Activated CD8-positive, alpha-beta memory T cell treated with anti-CD3 and anti-CD28 coated beads, Interleukin-2, amount 10 ng/mL, durations not matched to agents 7 days and 5 days (primary cell): Measurements from ENCODE around the gene WHRN. TPM values are rescaled to one million over a fixed set of nuclear protein-coding genes. Genes with fewer than 3 reads are reported as not detected.

Experiments used
- ATAC-seq: fragments of 150-1000 bp; cut with Tn5 transposase; one replicate; pipeline ENCODE4 v1.10.0; 2021; ENCODE audit warnings: moderate library complexity
- CTCF ChIA-PET: fragments of 350-600 bp; sonication (Branson Sonifier 250); formaldehyde crosslinking; loops from one replicate; lab custom pipeline; 2021; ENCODE audit warnings: antibody characterized with exemption; lab: Charles Lee
- DNase-seq: peaks from one replicate; pipeline ENCODE4 v3.0.0-alpha.2; 2020
- H3K27ac Mint-ChIP-seq: one replicate; pipeline ENCODE4 v1.8.0; 2021; ENCODE audit warnings: mild to moderate bottlenecking, mixed read lengths
- H3K27me3 Mint-ChIP-seq: one replicate; pipeline ENCODE4 v1.8.0; 2021; ENCODE audit warnings: mixed read lengths
- H3K36me3 Mint-ChIP-seq: one replicate; pipeline ENCODE4 v1.8.0; 2021; ENCODE audit warnings: mild to moderate bottlenecking, mixed read lengths
- H3K4me1 Mint-ChIP-seq: one replicate; pipeline ENCODE4 v1.8.0; 2021; ENCODE audit warnings: mixed read lengths
- H3K4me3 Mint-ChIP-seq: one replicate; pipeline ENCODE4 v1.8.0; 2021; ENCODE audit warnings: mild to moderate bottlenecking, moderate library complexity, mixed read lengths
- H3K9me3 Mint-ChIP-seq: one replicate; pipeline ENCODE4 v1.8.0; 2022; ENCODE audit warnings: low read depth, mixed read lengths
- total RNA-seq, 2 experiments: library from RNA; stranded (reverse); gene quantifications; one replicate each; pipeline ENCODE4 v1.2.3, GENCODE V29; 2021

WHRN gene
- total RNA-seq, 2 experiments from 2014 or later: 6.5 to 12.4 TPM

DNA sequence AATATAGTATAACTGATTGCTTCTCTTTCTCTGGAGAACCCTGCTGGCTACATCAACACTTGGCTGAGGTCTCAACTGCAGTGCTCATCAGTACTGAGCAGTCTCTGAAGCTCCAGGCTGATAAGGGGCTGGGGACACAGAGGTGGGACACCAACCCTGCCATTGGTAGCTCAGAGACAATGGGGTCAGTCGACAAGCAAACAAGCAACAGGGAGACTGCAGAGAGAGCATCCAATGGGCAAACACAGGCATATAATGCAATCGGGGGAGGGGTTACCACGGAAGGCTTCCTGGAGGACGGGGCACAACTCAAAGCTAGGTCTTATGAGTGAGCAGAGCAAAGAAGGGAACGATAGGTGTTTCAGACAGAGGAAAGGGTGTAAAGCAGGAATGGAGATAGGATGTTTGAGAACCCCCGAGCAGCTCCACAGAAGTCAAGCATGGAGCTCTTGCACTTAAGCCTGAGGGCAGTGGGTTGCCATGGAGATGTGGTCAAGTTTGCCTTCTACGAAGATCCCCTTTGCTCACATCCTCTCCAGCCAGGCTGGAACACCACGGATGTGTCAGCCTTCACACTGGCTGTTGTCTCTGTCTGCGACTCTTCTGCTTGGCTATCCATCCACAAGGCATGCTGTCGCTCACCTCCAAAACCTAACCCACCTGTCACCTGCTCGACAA lies 96.0 kb downstream of the WHRN start:
- no peaks in the 10 kb centered on the region for H3K36me3 Mint-ChIP-seq
- H3K27me3 Mint-ChIP-seq: no peaks in the 10 kb centered on the region
- peaks cover 12% of the 10 kb centered on the region for H3K4me1 Mint-ChIP-seq
- ATAC-seq (no peak), DNase-seq (no peak)
- no peak overlapping the region for H3K27ac Mint-ChIP-seq
- H3K9me3 Mint-ChIP-seq: no peaks in the 10 kb centered on the region
- H3K4me3 Mint-ChIP-seq: no peak overlapping the region
- CTCF ChIA-PET: interaction anchor here (1.2 to 11.2 kb wide), 6 partner anchors 9 to 272 kb away, joined by 3 to 207 read pairs (median 6); partner anchors contain the start of gene WHRN

DNA sequence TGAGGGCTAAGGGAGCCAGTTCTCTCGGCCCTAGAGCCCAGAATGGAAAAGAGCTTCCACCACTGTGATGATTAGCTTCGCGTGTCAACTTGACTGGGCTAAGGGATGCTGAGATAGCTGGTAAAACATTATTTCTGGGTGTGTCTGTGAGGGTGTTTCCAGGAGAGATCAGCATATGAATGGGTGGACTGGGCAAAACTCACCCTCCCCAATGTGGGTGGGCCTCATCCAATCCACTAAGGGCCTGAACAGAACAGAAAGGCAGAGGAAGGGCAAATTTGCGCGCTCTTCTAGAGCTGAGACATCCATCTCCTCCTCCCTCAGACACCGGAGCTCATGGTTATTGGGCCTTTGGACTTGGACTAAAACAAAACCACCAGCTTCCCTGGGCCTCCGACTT lies 96.6 kb downstream of the WHRN start:
- CTCF ChIA-PET: interaction anchor here (1.1 to 11.2 kb wide), 7 partner anchors 10 to 272 kb away, joined by 3 to 207 read pairs (median 4); partner anchors contain the start of gene WHRN
- Mint-ChIP-seq H3K27me3 (no peaks in the 10 kb centered on the region), H3K4me1 (peaks cover 12% of the 10 kb centered on the region), H3K4me3 (no peak overlapping the region), H3K9me3 (no peaks in the 10 kb centered on the region), H3K36me3 (no peaks in the 10 kb centered on the region), H3K27ac (no peak overlapping the region)
- DNase-seq (no peak), ATAC-seq (no peak)

DNA sequence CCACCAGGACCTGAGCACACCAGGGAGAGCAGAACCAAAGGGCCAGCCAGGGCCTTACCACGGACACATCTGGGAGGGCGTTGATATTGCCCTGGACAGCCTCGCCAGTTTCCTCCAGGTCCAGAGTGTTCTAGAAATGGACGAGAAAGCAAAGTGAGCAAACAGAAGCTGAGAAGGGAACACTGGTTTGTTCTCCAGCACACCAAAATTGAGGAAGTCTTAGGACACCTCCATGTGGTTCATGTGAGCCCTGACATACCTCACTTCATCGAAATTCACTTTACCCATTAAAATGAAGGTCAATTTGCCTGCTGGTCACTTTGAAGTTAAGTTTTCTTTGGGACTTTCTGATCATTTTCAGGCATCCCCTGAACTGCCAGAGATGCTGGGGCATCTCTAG lies 97.4 kb downstream of the WHRN start:
- H3K27me3 Mint-ChIP-seq: no peaks in the 10 kb centered on the region
- H3K9me3 Mint-ChIP-seq: no peaks in the 10 kb centered on the region
- H3K4me1 Mint-ChIP-seq: peaks cover 12% of the 10 kb centered on the region
- ATAC-seq (no peak), DNase-seq (no peak)
- CTCF ChIA-PET: interaction anchor here (1.1 to 11.2 kb wide), 6 partner anchors 10 to 273 kb away, joined by 3 to 207 read pairs (median 6); partner anchors contain the start of gene WHRN
- no peaks in the 10 kb centered on the region for H3K36me3 Mint-ChIP-seq
- no peak overlapping the region for H3K4me3 Mint-ChIP-seq
- H3K27ac Mint-ChIP-seq: no peak overlapping the region

DNA sequence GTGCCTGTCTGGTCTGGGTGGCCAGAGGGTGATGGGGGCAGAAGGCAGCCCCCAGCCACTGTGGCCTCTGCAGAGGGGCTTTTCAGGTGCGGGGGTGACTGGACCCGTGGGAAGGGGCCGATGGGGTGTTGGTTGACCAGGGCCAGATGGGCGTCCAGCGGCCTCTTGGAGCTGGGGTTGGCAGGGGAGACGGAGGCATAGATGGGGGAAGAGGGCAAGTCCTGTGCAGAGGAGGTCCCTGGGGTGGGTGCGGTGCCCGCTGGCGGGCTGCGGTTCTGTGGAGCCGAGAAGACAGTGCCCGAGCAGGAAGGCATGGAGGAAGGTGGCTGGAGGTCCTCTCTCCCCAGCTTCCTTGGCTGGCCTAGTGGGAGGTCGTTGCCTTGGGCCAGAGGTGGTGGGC lies 98.8 kb downstream of the WHRN start:
- Mint-ChIP-seq H3K36me3 (no peaks in the 10 kb centered on the region), H3K27me3 (no peaks in the 10 kb centered on the region), H3K4me1 (peaks cover 12% of the 10 kb centered on the region), H3K9me3 (no peaks in the 10 kb centered on the region), H3K27ac (no peak overlapping the region), H3K4me3 (no peak overlapping the region)
- ATAC-seq (no peak), DNase-seq (no peak)
- CTCF ChIA-PET: interaction anchor here (0.8 to 11.2 kb wide), 19 partner anchors 8 to 290 kb away, joined by 3 to 207 read pairs (median 5); partner anchors contain the start of genes AKNA, ATP6V1G1, TMEM268 and WHRN

DNA sequence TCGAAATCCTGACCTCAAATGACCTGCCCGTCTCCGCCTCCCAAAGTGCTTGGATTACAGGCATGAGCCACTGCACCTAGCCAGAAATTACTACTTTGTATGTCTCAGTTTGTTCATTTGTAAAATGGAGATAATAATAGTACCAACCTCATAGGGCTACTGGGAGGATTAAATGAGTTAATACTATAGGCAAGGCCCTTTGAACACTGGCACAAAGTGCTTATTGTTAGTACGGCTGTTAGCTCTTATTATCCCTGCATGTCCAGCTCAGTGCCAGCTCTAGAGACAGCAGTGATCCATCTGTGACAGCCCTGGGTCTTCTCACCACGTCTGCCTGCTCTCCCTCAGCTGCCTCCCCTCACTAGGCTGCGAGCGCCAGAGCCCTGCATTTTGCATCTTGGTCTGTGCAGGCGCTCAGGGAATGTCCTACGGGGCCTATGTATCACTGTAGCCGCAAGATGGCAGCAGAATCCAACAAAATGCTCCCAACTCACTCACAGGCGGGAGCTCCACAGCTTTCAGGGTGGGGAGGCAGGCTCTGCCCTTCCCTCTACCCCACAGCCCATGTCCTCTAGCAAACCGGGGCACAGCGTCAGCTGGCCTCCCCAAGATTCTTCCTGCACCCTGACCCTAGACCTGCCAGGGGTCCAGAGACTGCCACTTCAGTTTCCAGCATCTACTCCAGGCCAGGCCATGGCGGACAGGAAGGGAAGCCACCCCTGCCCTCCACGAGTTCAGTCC lies 99.8 kb downstream of the WHRN start:
- peak; percentile 87 for DNase-seq
- no peaks in the 10 kb centered on the region for H3K36me3 Mint-ChIP-seq
- H3K27ac Mint-ChIP-seq: peak overlapping the region; percentile 34
- CTCF ChIA-PET: interaction anchor here (0.6 to 11.2 kb wide), 53 partner anchors 9 to 635 kb away, joined by 3 to 207 read pairs (median 5); partner anchors contain the start of genes AKNA, ATP6V1G1, TEX53 and TMEM268
- H3K4me3 Mint-ChIP-seq: no peak overlapping the region
- H3K27me3 Mint-ChIP-seq: no peaks in the 10 kb centered on the region
- no peaks in the 10 kb centered on the region for H3K9me3 Mint-ChIP-seq
- H3K4me1 Mint-ChIP-seq: peaks cover 12% of the 10 kb centered on the region
- peak; percentile 98 for ATAC-seq

DNA sequence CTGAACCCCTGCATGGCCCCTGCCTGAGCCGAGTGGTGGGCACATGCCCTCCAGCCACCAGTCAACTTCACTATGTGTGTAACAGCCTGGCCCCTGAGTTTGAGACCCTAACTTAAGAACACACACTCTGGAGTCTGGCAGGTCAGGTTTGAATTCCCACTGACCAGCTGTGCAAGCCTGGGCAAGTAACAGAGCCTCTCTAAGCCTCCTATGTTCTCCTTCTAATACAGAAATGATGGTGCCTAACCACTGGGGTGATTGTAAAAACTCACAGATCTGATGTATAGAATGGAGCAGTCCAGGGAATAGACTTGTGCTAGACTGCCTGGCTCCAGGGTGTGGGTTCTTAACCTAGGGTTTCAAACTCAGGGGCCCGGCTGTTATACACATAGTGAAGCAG lies 100.7 kb downstream of the WHRN start:
- Mint-ChIP-seq H3K4me1 (peaks cover 10% of the 10 kb centered on the region), H3K27me3 (no peaks in the 10 kb centered on the region), H3K9me3 (no peaks in the 10 kb centered on the region), H3K27ac (no peak overlapping the region), H3K36me3 (no peaks in the 10 kb centered on the region), H3K4me3 (no peak overlapping the region)
- CTCF ChIA-PET: interaction anchor here (1.0 to 11.2 kb wide), 15 partner anchors 10 to 266 kb away, joined by 3 to 207 read pairs (median 7); partner anchors contain the start of genes AKNA, TMEM268 and WHRN
- DNase-seq (no peak), ATAC-seq (no peak)

DNA sequence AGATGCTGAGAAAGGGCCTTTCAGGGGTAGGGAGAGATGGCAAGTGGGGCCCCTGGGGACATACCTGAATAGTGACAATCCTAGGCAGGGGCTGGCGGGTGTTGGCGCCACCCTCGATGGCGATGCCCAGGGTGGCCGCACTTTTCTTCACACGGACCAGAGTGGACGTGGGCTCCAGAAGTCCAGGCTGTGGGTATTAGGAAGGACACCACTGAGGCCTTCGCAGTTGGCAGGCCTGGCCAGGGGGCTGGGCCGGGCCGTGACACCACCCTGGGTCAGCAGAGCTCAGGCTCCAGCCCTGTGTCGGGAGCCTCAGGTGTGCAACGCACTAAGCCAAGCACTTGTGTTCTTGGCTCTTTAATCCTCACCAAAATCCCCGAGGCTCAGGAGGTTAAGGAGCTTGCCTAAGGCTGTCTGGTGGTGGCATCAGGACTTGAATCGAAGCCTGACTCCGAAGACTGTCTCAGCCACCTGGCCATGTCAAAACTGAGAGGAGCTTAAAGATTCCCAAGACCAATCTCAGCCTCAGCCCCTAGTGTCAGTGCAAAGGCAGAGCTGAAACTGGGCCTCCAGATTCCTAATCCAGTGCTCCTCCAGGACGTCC lies 102.0 kb downstream of the WHRN start:
- Mint-ChIP-seq H3K27ac (no peak overlapping the region), H3K36me3 (no peaks in the 10 kb centered on the region), H3K27me3 (no peaks in the 10 kb centered on the region), H3K4me1 (peaks cover 6% of the 10 kb centered on the region), H3K4me3 (no peak overlapping the region), H3K9me3 (no peaks in the 10 kb centered on the region)
- DNase-seq (no peak), ATAC-seq (no peak)
- CTCF ChIA-PET: interaction anchor here (0.8 to 11.2 kb wide), 6 partner anchors 11 to 248 kb away, joined by 3 to 207 read pairs (median 6); partner anchors contain the start of gene WHRN

DNA sequence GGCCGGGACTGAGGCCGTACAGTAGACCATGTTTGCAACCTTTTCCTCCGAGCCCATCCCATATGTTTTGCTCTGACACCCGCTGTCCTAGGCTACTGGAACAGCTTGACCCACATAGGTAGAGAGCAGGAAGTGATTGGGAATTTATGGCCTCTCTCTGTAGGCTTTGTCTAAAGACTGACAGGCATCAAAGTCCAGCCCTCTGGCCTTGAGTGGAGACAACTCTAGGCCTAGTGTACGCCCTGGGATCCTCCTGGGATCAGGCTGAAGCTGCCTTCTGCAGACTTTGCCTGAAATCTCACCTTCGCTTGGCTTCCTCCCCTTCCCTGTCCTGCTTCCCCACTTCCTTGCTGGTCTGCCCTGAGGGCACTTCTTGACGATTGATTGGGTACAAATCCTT lies 103.9 kb downstream of the WHRN start:
- H3K27me3 Mint-ChIP-seq: no peaks in the 10 kb centered on the region
- peaks cover 18% of the 10 kb centered on the region for H3K4me1 Mint-ChIP-seq
- DNase-seq (no peak), ATAC-seq (no peak)
- no peaks in the 10 kb centered on the region for H3K9me3 Mint-ChIP-seq
- CTCF ChIA-PET: interaction anchor here (9.3 to 11.2 kb wide), 2 partner anchors 104 to 250 kb away, joined by 105 to 207 read pairs; partner anchors contain the start of gene WHRN
- no peak overlapping the region for H3K27ac Mint-ChIP-seq
- H3K36me3 Mint-ChIP-seq: peaks cover 4% of the 10 kb centered on the region
- no peak overlapping the region for H3K4me3 Mint-ChIP-seq

DNA sequence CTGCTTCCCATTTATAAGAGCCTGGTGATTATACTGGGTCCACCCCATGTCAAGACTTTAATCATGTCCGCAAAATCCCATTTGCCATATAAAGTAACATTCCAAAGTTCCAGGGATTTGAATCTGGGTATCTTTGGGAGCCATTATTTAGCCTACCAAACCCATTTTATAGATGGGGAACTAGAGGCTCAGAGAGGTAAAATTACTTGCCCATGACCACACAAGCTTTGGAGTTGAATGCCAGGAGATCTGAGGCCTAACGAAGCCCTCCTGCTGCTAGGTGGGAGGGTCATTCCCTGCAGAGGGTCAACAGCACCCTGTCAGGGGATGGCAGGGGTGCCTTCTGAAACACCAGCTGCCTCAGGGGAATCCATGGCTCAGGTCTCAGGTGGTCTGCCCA lies 104.5 kb downstream of the WHRN start:
- ATAC-seq (no peak), DNase-seq (no peak)
- Mint-ChIP-seq H3K4me3 (no peak overlapping the region), H3K27ac (no peak overlapping the region), H3K9me3 (no peaks in the 10 kb centered on the region), H3K4me1 (peaks cover 24% of the 10 kb centered on the region), H3K36me3 (peaks cover 8% of the 10 kb centered on the region), H3K27me3 (no peaks in the 10 kb centered on the region)
- CTCF ChIA-PET: interaction anchor here (1.4 to 11.2 kb wide), 3 partner anchors 105 to 260 kb away, joined by 4 to 105 read pairs (median 8); partner anchors contain the start of gene WHRN

DNA sequence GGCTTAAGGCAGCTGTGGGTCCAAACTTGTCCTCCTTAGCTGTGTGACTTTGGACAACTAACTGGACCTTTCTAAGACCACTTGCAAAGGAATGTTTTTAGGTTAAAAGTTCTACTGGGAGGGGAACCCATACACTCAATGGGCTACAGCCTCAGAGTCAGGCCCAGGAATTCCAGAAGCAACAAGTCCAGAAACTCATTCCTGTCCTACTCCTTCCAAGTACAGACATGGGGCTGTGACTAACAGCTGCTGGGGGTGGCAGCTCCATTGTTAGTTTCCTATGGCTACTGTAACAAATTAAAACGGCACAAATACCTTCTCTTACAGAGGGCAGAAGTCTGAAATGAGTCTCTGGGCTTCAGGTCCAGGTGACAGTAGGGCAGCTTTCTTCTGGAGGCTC lies 105.1 kb downstream of the WHRN start:
- H3K36me3 Mint-ChIP-seq: peaks cover 10% of the 10 kb centered on the region
- CTCF ChIA-PET: interaction anchor here (0.7 to 11.2 kb wide), 6 partner anchors 11 to 261 kb away, joined by 3 to 105 read pairs (median 4); partner anchors contain the start of genes AKNA and WHRN

DNA sequence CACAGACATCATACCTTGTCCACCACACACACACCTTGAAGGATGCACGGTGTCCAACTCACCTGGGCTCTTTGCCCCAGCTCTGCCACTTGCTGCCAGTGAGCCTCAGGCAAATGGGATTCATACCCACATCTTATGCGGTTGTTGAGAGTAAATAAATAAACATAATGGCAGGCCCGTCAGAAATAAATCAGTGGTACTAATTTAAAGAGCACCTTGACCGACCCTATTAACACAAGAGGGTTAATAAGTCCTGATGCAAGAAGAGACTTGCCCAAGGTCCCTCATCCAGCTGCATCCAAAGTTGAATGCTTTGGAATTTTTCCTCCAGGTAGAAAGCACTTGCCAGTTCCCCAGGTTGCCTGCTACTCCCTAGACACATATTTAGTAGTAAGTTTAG lies 105.9 kb downstream of the WHRN start:
- CTCF ChIA-PET: interaction anchor here (0.6 to 1.5 kb wide), 9 partner anchors 9 to 262 kb away, joined by 3 to 8 read pairs (median 4); partner anchors contain the start of genes AKNA and ATP6V1G1
- ATAC-seq: no peak
- H3K36me3 Mint-ChIP-seq: peaks cover 11% of the 10 kb centered on the region

More for the DNA sequence above, 105.1 kb downstream of the WHRN start:
- no peaks in the 10 kb centered on the region for H3K27me3 Mint-ChIP-seq
- H3K4me3 Mint-ChIP-seq: no peak overlapping the region
- DNase-seq (no peak), ATAC-seq (no peak)
- no peak overlapping the region for H3K27ac Mint-ChIP-seq
- no peaks in the 10 kb centered on the region for H3K9me3 Mint-ChIP-seq
- peaks cover 25% of the 10 kb centered on the region for H3K4me1 Mint-ChIP-seq

DNA sequence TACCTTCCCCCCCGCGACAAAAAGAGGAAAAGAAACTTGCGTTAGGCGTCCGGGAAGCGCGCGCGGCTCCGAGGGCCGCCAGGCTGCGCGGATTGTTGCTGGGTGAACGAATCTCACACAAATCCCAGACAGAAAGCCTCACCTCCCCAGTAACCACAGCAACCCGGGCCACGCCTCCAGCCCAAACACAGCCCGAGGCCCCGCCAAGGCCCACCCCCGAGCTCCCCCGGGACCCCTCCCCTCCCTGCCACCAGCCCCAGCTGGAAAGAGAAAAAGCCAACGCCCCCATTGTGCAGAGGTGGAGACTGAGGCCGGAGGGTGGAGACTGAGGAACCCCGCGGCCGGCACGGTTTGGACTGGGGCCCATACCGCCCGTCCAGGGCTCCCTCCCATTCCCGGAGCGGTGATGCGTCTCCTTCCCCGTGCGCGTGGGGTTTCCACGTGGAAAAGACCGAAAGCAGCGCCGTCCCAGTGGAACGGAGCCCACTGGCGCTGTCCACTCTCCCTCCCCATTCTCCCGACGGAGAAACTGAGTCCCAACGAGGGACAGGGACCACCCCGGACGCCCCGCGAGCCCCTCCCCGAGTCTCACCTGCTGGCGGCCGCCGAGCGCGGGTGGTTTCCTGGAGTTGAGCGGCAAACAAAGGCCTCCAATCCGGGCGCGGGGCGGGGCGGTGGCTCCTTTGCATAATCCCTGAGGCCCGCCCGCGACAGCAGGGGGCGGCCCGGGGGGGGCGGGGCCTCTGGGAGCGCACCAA lies 107.2 kb downstream of the WHRN start:
- ATAC-seq (peak; percentile 93), DNase-seq (peak; percentile 97)
- Mint-ChIP-seq H3K4me1 (peaks cover 40% of the 10 kb centered on the region), H3K36me3 (peaks cover 15% of the 10 kb centered on the region), H3K27ac (peak overlapping the region; percentile 79), H3K27me3 (no peaks in the 10 kb centered on the region), H3K9me3 (no peaks in the 10 kb centered on the region), H3K4me3 (peak overlapping the region; percentile 99)
- CTCF ChIA-PET: interaction anchor here (1.3 to 4.7 kb wide), 4 partner anchors 8 to 256 kb away, joined by 3 to 29 read pairs (median 6); partner anchors contain the start of gene AKNA

More for the DNA sequence above, 105.9 kb downstream of the WHRN start:
- no peaks in the 10 kb centered on the region for H3K9me3 Mint-ChIP-seq
- no peaks in the 10 kb centered on the region for H3K27me3 Mint-ChIP-seq
- no peak overlapping the region for H3K27ac Mint-ChIP-seq
- no peak overlapping the region for H3K4me3 Mint-ChIP-seq
- peaks cover 34% of the 10 kb centered on the region for H3K4me1 Mint-ChIP-seq
- no peak for DNase-seq
